MM.1S (cell line): ENCODE data around the gene PEAK1.

Experiments
- CTCF ChIP-seq: fragments of 300-600 bp; sonication (generic); IDR thresholded peaks from 2 replicates; pipeline ENCODE4 v1.5.1; 2016; ENCODE audit warnings: antibody characterized with exemption, low read length, mixed read lengths
- EZH2 ChIP-seq: fragments of 300-600 bp; sonication (generic); optimal IDR thresholded peaks from 2 replicates; pipeline ENCODE3; 2017; ENCODE audit warnings: low read depth, mild to moderate bottlenecking, antibody characterized with exemption, low read length, mixed read lengths
- EZH2phosphoT487 ChIP-seq: fragments of 300-600 bp; sonication (generic); IDR thresholded peaks from 2 replicates; pipeline ENCODE4 v1.6.1; 2018; ENCODE audit warnings: antibody characterized with exemption, low read length

- TF ChIP-seq CTCF: no peak
- TF ChIP-seq EZH2phosphoT487: no peak
- no peak for TF ChIP-seq EZH2
Measured at GRCh38 chr15:77276096-77276495, 143.8 kb downstream of the PEAK1 start.
